IMR-90 (cell line): ENCODE results near the gene BGLAP. TPM values are rescaled to one million over a fixed set of nuclear protein-coding genes. Genes with fewer than 3 reads are reported as not detected.

Experiments
- ATAC-seq: fragments of 200-7000 bp; cut with Tn5 transposase; 2 replicates; pipeline ENCODE4 v1.9.1; 2020; ENCODE audit warnings: low read depth, mild to moderate bottlenecking, moderate library complexity
- BruUV-seq: library from RNA; stranded (reverse); fragments of 400-500 nt; replicated peaks from 2 replicates; lab custom pipeline; 2021; lab: Mats Ljungman, UMichigan
- CTCF ChIA-PET: fragments of 300-600 bp; formaldehyde crosslinking; extraction: SDS; loops from one replicate; lab custom pipeline; 2021; ENCODE audit warnings: antibody characterized with exemption; lab: Yijun Ruan, JAX
- POLR2A ChIA-PET: fragments of 300-600 bp; sonication (Branson Sonifier 250); formaldehyde crosslinking; loops from one replicate; lab custom pipeline; 2022; ENCODE audit warnings: antibody characterized with exemption; ENCODE audit not compliant: unreplicated experiment; lab: Charles Lee
- DNase-seq: peaks from one replicate; pipeline ENCODE4 v3.0.0; 2013
- H2AFZ ChIP-seq: replicated peaks from 2 replicates; pipeline ENCODE3; 2013; ENCODE audit warnings: low read length, mild to moderate bottlenecking; ENCODE audit not compliant: poor library complexity
- H2AK5ac ChIP-seq: 2 replicates; pipeline ENCODE4 v1.6.1; 2013; ENCODE audit warnings: low read depth, low read length, inconsistent platforms
- H2AK9ac ChIP-seq: replicated peaks from 2 replicates; pipeline ENCODE3; 2013; ENCODE audit warnings: mild to moderate bottlenecking, low read depth, low read length, moderate library complexity; ENCODE audit not compliant: poor library complexity
- H2BK120ac ChIP-seq: 2 replicates; pipeline ENCODE4 v1.6.1; 2013; ENCODE audit warnings: low read depth, low read length, inconsistent platforms
- H2BK15ac ChIP-seq: 3 replicates; pipeline ENCODE4 v1.6.1; 2013; ENCODE audit warnings: low read depth, low read length, inconsistent platforms
- H2BK20ac ChIP-seq: 2 replicates; pipeline ENCODE4 v1.6.1; 2013; ENCODE audit warnings: low read depth, mild to moderate bottlenecking, inconsistent platforms, low read length, moderate library complexity
- H2BK5ac ChIP-seq: 2 replicates; pipeline ENCODE4 v1.6.1; 2013; ENCODE audit warnings: mild to moderate bottlenecking, low read depth, low read length, inconsistent platforms; ENCODE audit not compliant: poor library complexity, severe bottlenecking
- H3K14ac ChIP-seq: replicated peaks from 2 replicates; pipeline ENCODE4 v1.6.1; 2013; ENCODE audit warnings: low read depth, low read length, inconsistent platforms
- H3K18ac ChIP-seq: 2 replicates; pipeline ENCODE4 v1.6.1; 2013; ENCODE audit warnings: low read depth, low read length, control low read depth
- H3K23ac ChIP-seq: 2 replicates; pipeline ENCODE4 v1.6.1; 2013; ENCODE audit warnings: low read depth, low read length, inconsistent platforms
- H3K27ac ChIP-seq: 2 replicates; pipeline ENCODE4 v1.5.1; 2013; ENCODE audit warnings: mild to moderate bottlenecking, control low read depth, low read length; ENCODE audit not compliant: insufficient read depth
- H3K27me3 ChIP-seq: 2 replicates; pipeline ENCODE4 v1.6.1; 2013; ENCODE audit warnings: low read length; ENCODE audit not compliant: control insufficient read depth, insufficient read depth
- H3K36me3 ChIP-seq: 2 replicates; pipeline ENCODE4 v1.6.1; 2013; ENCODE audit warnings: low read length, mixed read lengths; ENCODE audit not compliant: control insufficient read depth, insufficient read depth
- H3K4ac ChIP-seq: 2 replicates; pipeline ENCODE4 v1.6.1; 2013; ENCODE audit warnings: low read depth, low read length, inconsistent platforms
- H3K4me1 ChIP-seq: 2 replicates; pipeline ENCODE4 v1.6.1; 2013; ENCODE audit warnings: low read length, mixed read lengths; ENCODE audit not compliant: control insufficient read depth, insufficient read depth
- H3K4me2 ChIP-seq: 2 replicates; pipeline ENCODE4 v1.6.1; 2013; ENCODE audit warnings: low read depth, mild to moderate bottlenecking, control low read depth, low read length, moderate library complexity
- H3K4me3 ChIP-seq: 2 replicates; pipeline ENCODE4 v1.5.1; 2013; ENCODE audit warnings: low read depth, mild to moderate bottlenecking, control low read depth, low read length, moderate library complexity; ENCODE audit not compliant: insufficient read depth
- H3K56ac ChIP-seq: 2 replicates; pipeline ENCODE4 v1.6.1; 2013; ENCODE audit warnings: low read length, inconsistent platforms; ENCODE audit not compliant: insufficient read depth; ENCODE audit errors: extremely low read depth
- H3K79me1 ChIP-seq, 2 experiments: 2 replicates each; pipeline ENCODE4 v1.6.1; 2013; ENCODE audit warnings: low read length in 2 of 2, inconsistent platforms in 1 of 2, low read depth in 1 of 2
- H3K9ac ChIP-seq: 2 replicates; pipeline ENCODE4 v1.6.1; 2013; ENCODE audit warnings: low read depth, low read length, control low read depth
- H3K9me1 ChIP-seq: 2 replicates; pipeline ENCODE4 v1.6.1; 2013; ENCODE audit warnings: low read length, inconsistent platforms; ENCODE audit not compliant: insufficient read depth
- H3K9me3 ChIP-seq: 2 replicates; pipeline ENCODE4 v1.6.1; 2013; ENCODE audit warnings: low read length; ENCODE audit not compliant: control insufficient read depth, insufficient read depth
- H4K20me1 ChIP-seq: 2 replicates; pipeline ENCODE4 v1.6.1; 2013; ENCODE audit warnings: low read length, inconsistent platforms; ENCODE audit not compliant: insufficient read depth
- H4K5ac ChIP-seq: 2 replicates; pipeline ENCODE4 v1.6.1; 2013; ENCODE audit warnings: mild to moderate bottlenecking, low read depth, low read length, control low read depth
- H4K8ac ChIP-seq, 2 experiments: 2 replicates each; pipeline ENCODE4 v1.6.1; 2013; ENCODE audit warnings: low read depth in 2 of 2, low read length in 2 of 2, control low read depth in 1 of 2, inconsistent platforms in 1 of 2
- H4K91ac ChIP-seq: 2 replicates; pipeline ENCODE4 v1.6.1; 2013; ENCODE audit warnings: low read depth, low read length, inconsistent platforms; ENCODE audit not compliant: insufficient read depth
- BHLHE40 ChIP-seq: fragments of 150-350 bp; IDR thresholded peaks from 2 replicates; pipeline ENCODE4 v1.6.1; 2016; ENCODE audit warnings: mild to moderate bottlenecking, low read depth, low read length
- CEBPB ChIP-seq: IDR thresholded peaks from 2 replicates; pipeline ENCODE4 v1.6.1; 2012; ENCODE audit warnings: low read depth, low read length, improper control_type of control experiment
- CHD1 ChIP-seq: IDR thresholded peaks from 2 replicates; pipeline ENCODE4 v1.6.1; 2012; ENCODE audit warnings: low read depth, low read length, improper control_type of control experiment
- FOS ChIP-seq: fragments of 150-350 bp; IDR thresholded peaks from 2 replicates; pipeline ENCODE4 v1.6.1; 2016; ENCODE audit warnings: low read depth, low read length
- MAFK ChIP-seq: IDR thresholded peaks from 2 replicates; pipeline ENCODE4 v1.6.1; 2012; ENCODE audit warnings: low read depth, low read length, improper control_type of control experiment
- NFE2L2 ChIP-seq: fragments of 150-350 bp; IDR thresholded peaks from 2 replicates; pipeline ENCODE4 v1.6.1; 2016; ENCODE audit warnings: low read depth, mild to moderate bottlenecking, low read length
- POLR2A ChIP-seq: IDR thresholded peaks from 2 replicates; pipeline ENCODE4 v1.6.1; 2012; ENCODE audit warnings: mild to moderate bottlenecking, low read depth, low read length
- RAD21 ChIP-seq: IDR thresholded peaks from 2 replicates; pipeline ENCODE4 v1.6.1; 2012; ENCODE audit warnings: low read length, improper control_type of control experiment
- RCOR1 ChIP-seq: IDR thresholded peaks from 2 replicates; pipeline ENCODE4 v1.6.1; 2012; ENCODE audit warnings: mild to moderate bottlenecking, low read length, improper control_type of control experiment; ENCODE audit not compliant: insufficient replicate concordance
- RFX5 ChIP-seq: IDR thresholded peaks from 2 replicates; pipeline ENCODE4 v1.8.0; 2012; ENCODE audit warnings: low read depth, mild to moderate bottlenecking, low read length, moderate library complexity
- WGBS, 2 experiments: methylation state at CpG; one replicate each; pipeline versions ENCODE4 v1.1.5 to v1.1.7; 2013; ENCODE audit warnings: missing lambda C conversion rate in 2 of 2; ENCODE audit not compliant: insufficient read length in 1 of 2; ENCODE audit errors: extremely low coverage in 2 of 2; 5-methylcytosine and 5-hydroxymethylcytosine counted together
- dilution Hi-C: fragments of 300-500 bp; cut with HindIII; formaldehyde crosslinking; loops from one replicate; pipeline ENCODE4 v1.14.3; 2018; ENCODE audit warnings: low sequenced_read_pairs; ENCODE audit not compliant: unreplicated experiment
- in situ Hi-C: fragments of 300-500 bp; cut with MboI; formaldehyde crosslinking; loops from 3 replicates; pipeline ENCODE4 v1.14.3; 2019; ENCODE audit warnings: low sequenced_read_pairs, inconsistent platforms, mixed read lengths
- intact Hi-C: fragments of 100-400 bp; cut with micrococcal nuclease; formaldehyde crosslinking; loops from 2 replicates; pipeline ENCODE4 v1.10.0; 2022
- polyA plus RNA-seq, 3 experiments: library from polyadenylated mRNA; depleted of rRNA; stranded (reverse); fragments of >200 nt; gene quantifications; 2 replicates each; pipeline ENCODE4 v1.2.3, GENCODE V29; 2012; ENCODE audit warnings: low replicate concordance in 1 of 3
- total RNA-seq: library from RNA; depleted of rRNA; stranded (reverse); fragments of >200 nt; gene quantifications from 2 replicates; pipeline ENCODE4 v1.2.3, GENCODE V29; 2012
- TF ChIP-seq, protein P1 (sequence below): conservative IDR thresholded peaks from 2 replicates; pipeline ENCODE4 v1.5.1; 2012; ENCODE audit warnings: mild to moderate bottlenecking, low read depth, low read length, improper control_type of control experiment
- TF ChIP-seq, protein P2 (sequence below): fragments of 150-350 bp; IDR thresholded peaks from 2 replicates; pipeline ENCODE4 v1.6.1; 2017; ENCODE audit warnings: mild to moderate bottlenecking, antibody characterized with exemption, low read length, low read depth
- TF ChIP-seq, protein P3 (sequence below): fragments of 150-350 bp; IDR thresholded peaks from 2 replicates; pipeline ENCODE4 v1.6.1; 2016; ENCODE audit warnings: low read depth, mild to moderate bottlenecking, low read length, moderate library complexity, borderline replicate concordance

The BGLAP gene
- total and polyA plus RNA-seq, 2 of the 4 experiments (the other 2 are of a cell fraction) = 0.67 TPM; not detected in 1

DNA sequence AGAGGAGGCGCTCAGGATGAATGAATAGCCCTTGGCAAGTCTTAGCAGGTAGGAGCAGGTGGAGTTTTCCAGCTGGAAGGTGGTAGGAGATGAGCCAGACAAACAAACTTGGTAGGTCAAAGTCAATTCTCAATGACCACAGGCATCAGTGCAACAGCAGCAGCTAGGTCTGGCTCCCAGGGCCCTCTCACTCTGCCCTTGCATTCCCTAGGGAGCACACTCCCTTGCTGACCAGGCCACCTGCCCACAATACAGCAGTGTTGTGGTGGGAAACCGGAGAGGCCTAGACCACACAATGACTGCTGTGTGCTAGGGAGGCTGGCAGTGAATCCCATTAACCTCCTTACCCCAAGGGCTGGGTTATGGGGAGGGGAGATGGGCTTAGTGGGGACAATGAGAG, 18.9 kb downstream of the BGLAP start:
- CTCF ChIA-PET = no interaction called here
- no peak overlapping the region for H3K27ac ChIP-seq
- POLR2A ChIA-PET = no interaction called here
- H2AK9ac ChIP-seq = no peak overlapping the region
- H3K4me1 ChIP-seq = peaks cover 9% of the 10 kb centered on the region
- peaks cover 9% of the 10 kb centered on the region; the same call in 1 of the 2 replicates for H3K9me1 ChIP-seq
- no peak overlapping the region for H2BK20ac ChIP-seq
- intact Hi-C loops = no loop called here
- no peak overlapping the region for H3K23ac ChIP-seq
- H2BK120ac ChIP-seq = no peak overlapping the region
- H2AK5ac ChIP-seq = no peak overlapping the region
- TF ChIP-seq MAFK (no peak), RCOR1 (no peak), POLR2A (no peak), CEBPB (no peak), BHLHE40 (no peak), NFE2L2 (no peak), RFX5 (no peak), CHD1 (no peak), FOS (no peak), RAD21 (no peak)
- TF ChIP-seq, protein P1, sequence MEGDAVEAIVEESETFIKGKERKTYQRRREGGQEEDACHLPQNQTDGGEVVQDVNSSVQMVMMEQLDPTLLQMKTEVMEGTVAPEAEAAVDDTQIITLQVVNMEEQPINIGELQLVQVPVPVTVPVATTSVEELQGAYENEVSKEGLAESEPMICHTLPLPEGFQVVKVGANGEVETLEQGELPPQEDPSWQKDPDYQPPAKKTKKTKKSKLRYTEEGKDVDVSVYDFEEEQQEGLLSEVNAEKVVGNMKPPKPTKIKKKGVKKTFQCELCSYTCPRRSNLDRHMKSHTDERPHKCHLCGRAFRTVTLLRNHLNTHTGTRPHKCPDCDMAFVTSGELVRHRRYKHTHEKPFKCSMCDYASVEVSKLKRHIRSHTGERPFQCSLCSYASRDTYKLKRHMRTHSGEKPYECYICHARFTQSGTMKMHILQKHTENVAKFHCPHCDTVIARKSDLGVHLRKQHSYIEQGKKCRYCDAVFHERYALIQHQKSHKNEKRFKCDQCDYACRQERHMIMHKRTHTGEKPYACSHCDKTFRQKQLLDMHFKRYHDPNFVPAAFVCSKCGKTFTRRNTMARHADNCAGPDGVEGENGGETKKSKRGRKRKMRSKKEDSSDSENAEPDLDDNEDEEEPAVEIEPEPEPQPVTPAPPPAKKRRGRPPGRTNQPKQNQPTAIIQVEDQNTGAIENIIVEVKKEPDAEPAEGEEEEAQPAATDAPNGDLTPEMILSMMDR = no peak
- TF ChIP-seq, protein P2, sequence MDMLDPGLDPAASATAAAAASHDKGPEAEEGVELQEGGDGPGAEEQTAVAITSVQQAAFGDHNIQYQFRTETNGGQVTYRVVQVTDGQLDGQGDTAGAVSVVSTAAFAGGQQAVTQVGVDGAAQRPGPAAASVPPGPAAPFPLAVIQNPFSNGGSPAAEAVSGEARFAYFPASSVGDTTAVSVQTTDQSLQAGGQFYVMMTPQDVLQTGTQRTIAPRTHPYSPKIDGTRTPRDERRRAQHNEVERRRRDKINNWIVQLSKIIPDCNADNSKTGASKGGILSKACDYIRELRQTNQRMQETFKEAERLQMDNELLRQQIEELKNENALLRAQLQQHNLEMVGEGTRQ = no peak
- TF ChIP-seq, protein P3, sequence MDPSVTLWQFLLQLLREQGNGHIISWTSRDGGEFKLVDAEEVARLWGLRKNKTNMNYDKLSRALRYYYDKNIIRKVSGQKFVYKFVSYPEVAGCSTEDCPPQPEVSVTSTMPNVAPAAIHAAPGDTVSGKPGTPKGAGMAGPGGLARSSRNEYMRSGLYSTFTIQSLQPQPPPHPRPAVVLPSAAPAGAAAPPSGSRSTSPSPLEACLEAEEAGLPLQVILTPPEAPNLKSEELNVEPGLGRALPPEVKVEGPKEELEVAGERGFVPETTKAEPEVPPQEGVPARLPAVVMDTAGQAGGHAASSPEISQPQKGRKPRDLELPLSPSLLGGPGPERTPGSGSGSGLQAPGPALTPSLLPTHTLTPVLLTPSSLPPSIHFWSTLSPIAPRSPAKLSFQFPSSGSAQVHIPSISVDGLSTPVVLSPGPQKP = no peak
- H3K18ac ChIP-seq = no peak overlapping the region
- no peak for ATAC-seq
- no peak overlapping the region for H2BK5ac ChIP-seq
- H3K4ac ChIP-seq = no peak overlapping the region
- no peak overlapping the region for H3K9ac ChIP-seq
- H4K20me1 ChIP-seq = peaks cover 24% of the 10 kb centered on the region
- peaks cover 76% of the 10 kb centered on the region for H3K36me3 ChIP-seq
- H3K27me3 ChIP-seq = no peaks in the 10 kb centered on the region
- H3K4me3 ChIP-seq = no peak overlapping the region
- H3K56ac ChIP-seq = no peak overlapping the region
- no peak overlapping the region for H4K8ac ChIP-seq
- no peaks in the 10 kb centered on the region for H3K9me3 ChIP-seq
- no peak overlapping the region for H3K4me2 ChIP-seq
- in situ Hi-C loops = no loop called here
- dilution Hi-C loops = no loop called here
- H4K5ac ChIP-seq = no peak overlapping the region
- H2AFZ ChIP-seq = no peak overlapping the region
- WGBS, 2 experiments = no CpG with 5 or more reads among the region's 2 CpGs
- H2BK15ac ChIP-seq = no peak overlapping the region
- H3K79me1 ChIP-seq = peaks cover 14 to 38% of the 10 kb centered on the region in 2 experiments
- BruUV-seq = no TSS peak
- no peak overlapping the region for H4K91ac ChIP-seq
- DNase-seq = no peak
- H3K14ac ChIP-seq = no peak overlapping the region
